ENCODE measurements around the gene CLSTN2.

CLSTN2 gene

GRCh38 chr3:139954146-139954860, 19.3 kb downstream of the CLSTN2 start:
- Histone ChIP-seq H3K9me3 (ENCODE audit: severe bottlenecking) (no peaks in the 10 kb centered on the region), H3K4me3 (ENCODE audit: low read depth, low read length) (no peak overlapping the region), H3K27ac (no peak overlapping the region), H3K36me3 (no peaks in the 10 kb centered on the region), H3K27me3 (ENCODE audit: insufficient read depth, low read depth, severe bottlenecking) (no peaks in the 10 kb centered on the region)
- TF ChIP-seq CTCF (IDR thresholded peaks at IDR 0.05; ENCODE audit: low read depth, low read length), result no peak
- DNase-seq, result no peak

- Histone ChIP-seq H3K4me3 (ENCODE audit: low read depth, low read length) (no peak overlapping the region), H3K9me3 (ENCODE audit: severe bottlenecking) (no peaks in the 10 kb centered on the region), H3K36me3 (no peaks in the 10 kb centered on the region), H3K27me3 (ENCODE audit: insufficient read depth, low read depth, severe bottlenecking) (no peaks in the 10 kb centered on the region), H3K27ac (no peak overlapping the region)
- no peak for DNase-seq
- TF ChIP-seq CTCF (IDR thresholded peaks at IDR 0.05; ENCODE audit: low read depth, low read length), result no peak
Observed at GRCh38 chr3:139957844-139958243, 22.9 kb downstream of the CLSTN2 start.

- Histone ChIP-seq H3K27ac (no peak overlapping the region), H3K36me3 (no peaks in the 10 kb centered on the region), H3K27me3 (ENCODE audit: insufficient read depth, low read depth, severe bottlenecking) (no peaks in the 10 kb centered on the region), H3K4me3 (ENCODE audit: low read depth, low read length) (no peak overlapping the region), H3K9me3 (ENCODE audit: severe bottlenecking) (no peaks in the 10 kb centered on the region)
- no peak for DNase-seq
- no peak for TF ChIP-seq CTCF (IDR thresholded peaks at IDR 0.05; ENCODE audit: low read depth, low read length)
Observed at GRCh38 chr3:139969386-139969785, 34.4 kb downstream of the CLSTN2 start.

- Histone ChIP-seq H3K9me3 (ENCODE audit: severe bottlenecking) (no peaks in the 10 kb centered on the region), H3K27me3 (ENCODE audit: insufficient read depth, low read depth, severe bottlenecking) (no peaks in the 10 kb centered on the region), H3K4me3 (ENCODE audit: low read depth, low read length) (no peak overlapping the region), H3K36me3 (no peaks in the 10 kb centered on the region), H3K27ac (no peak overlapping the region)
- no peak for DNase-seq
- TF ChIP-seq CTCF (IDR thresholded peaks at IDR 0.05; ENCODE audit: low read depth, low read length), result no peak
Observed at GRCh38 chr3:139970526-139970925, 35.5 kb downstream of the CLSTN2 start.

GRCh38 chr3:139974809-139975425, 39.9 kb downstream of the CLSTN2 start:
- no peak for TF ChIP-seq CTCF (IDR thresholded peaks at IDR 0.05; ENCODE audit: low read depth, low read length)
- Histone ChIP-seq H3K27me3 (ENCODE audit: insufficient read depth, low read depth, severe bottlenecking) (no peaks in the 10 kb centered on the region), H3K27ac (no peak overlapping the region), H3K4me3 (ENCODE audit: low read depth, low read length) (no peak overlapping the region), H3K36me3 (no peaks in the 10 kb centered on the region), H3K9me3 (ENCODE audit: severe bottlenecking) (no peaks in the 10 kb centered on the region)
- peak; percentile 11 for DNase-seq

Measured in WERI-Rb-1 (cell line).